HEK293 (cell line): ENCODE data around the gene PDK2.

Experiments used
- CTCF ChIA-PET: fragments of 350-600 bp; formaldehyde crosslinking; extraction: SDS; loops from one replicate; lab custom pipeline; 2021; ENCODE audit warnings: antibody characterized with exemption; lab: Yijun Ruan, JAX
- POLR2A ChIA-PET: fragments of 300-600 bp; formaldehyde crosslinking; extraction: SDS; loops from one replicate; lab custom pipeline; 2020; ENCODE audit warnings: antibody characterized with exemption, inconsistent platforms; lab: Yijun Ruan, JAX
- H3K27ac ChIP-seq: fragments of 200-500 bp; sonication (Bioruptor generic); 2 replicates; pipeline ENCODE4 v1.5.1; 2014; ENCODE audit warnings: low read depth, low read length, control low read depth, inconsistent platforms; ENCODE audit errors: extremely low read depth
- H3K36me3 ChIP-seq, 2 experiments: fragments of 200-500 bp in 1 of 2; sonication (Bioruptor generic) in 1 of 2; 1 replicate in 1 of 2; 2 replicates in 1 of 2; pipeline ENCODE4 v1.5.1; 2014 to 2017; ENCODE audit warnings: inconsistent platforms in 2 of 2, low read length in 2 of 2; ENCODE audit not compliant: control insufficient read depth in 2 of 2, insufficient read depth in 1 of 2
- H3K4me1 ChIP-seq: fragments of 200-500 bp; sonication (Bioruptor generic); 2 replicates; pipeline ENCODE4 v1.5.1; 2014; ENCODE audit warnings: mild to moderate bottlenecking, low read length, inconsistent platforms; ENCODE audit not compliant: control insufficient read depth, insufficient read depth
- H3K4me3 ChIP-seq: 2 replicates; pipeline ENCODE4 v1.5.1; 2011; ENCODE audit warnings: low read depth, mild to moderate bottlenecking, control low read depth, low read length, moderate library complexity
- H3K9me3 ChIP-seq: fragments of 200-500 bp; sonication (Bioruptor generic); 2 replicates; pipeline ENCODE4 v1.5.1; 2014; ENCODE audit warnings: low read depth, low read length, inconsistent platforms; ENCODE audit not compliant: control insufficient read depth, insufficient read depth
- BCL11B ChIP-seq: fragments of 450-650 bp; formaldehyde crosslinking; IDR thresholded peaks from 2 replicates; pipeline ENCODE4 v1.5.1; 2016; ENCODE audit warnings: low read depth, missing biosample characterization, missing genetic modification characterization
- BCL6B ChIP-seq: fragments of 450-650 bp; formaldehyde crosslinking; IDR thresholded peaks from 2 replicates; pipeline ENCODE4 v1.5.1; 2017; ENCODE audit warnings: missing biosample characterization, missing genetic modification characterization
- GFI1B ChIP-seq: fragments of 450-650 bp; formaldehyde crosslinking; IDR thresholded peaks from 2 replicates; pipeline ENCODE4 v1.5.1; 2016; ENCODE audit warnings: missing biosample characterization, missing genetic modification characterization
- KLF10 ChIP-seq: fragments of 450-650 bp; IDR thresholded peaks from 2 replicates; pipeline ENCODE4 v1.5.1; 2018; ENCODE audit warnings: missing biosample characterization, mild to moderate bottlenecking, missing genetic modification characterization
- MEIS1 ChIP-seq: sonication (generic); formaldehyde crosslinking; IDR thresholded peaks from 2 replicates; pipeline ENCODE4 v1.8.1; 2022; ENCODE audit warnings: missing genetic modification reagents, mild to moderate bottlenecking, borderline replicate concordance
- PRDM6 ChIP-seq: fragments of 450-650 bp; formaldehyde crosslinking; IDR thresholded peaks from 2 replicates; pipeline ENCODE4 v1.5.1; 2017; ENCODE audit warnings: missing biosample characterization, missing genetic modification characterization
- SCRT2 ChIP-seq: fragments of 450-650 bp; formaldehyde crosslinking; IDR thresholded peaks from 2 replicates; pipeline ENCODE4 v1.5.1; 2016; ENCODE audit warnings: missing biosample characterization, missing genetic modification characterization
- SP7 ChIP-seq: fragments of 450-650 bp; formaldehyde crosslinking; IDR thresholded peaks from 2 replicates; pipeline ENCODE4 v1.5.1; 2016; ENCODE audit warnings: missing biosample characterization, missing genetic modification characterization
- TCF7L2 ChIP-seq: IDR thresholded peaks from 2 replicates; pipeline ENCODE4 v1.6.1; 2011; ENCODE audit warnings: low read depth, mild to moderate bottlenecking, inconsistent platforms, low read length, moderate library complexity, borderline replicate concordance
- TRIM28 ChIP-seq: IDR thresholded peaks from 2 replicates; pipeline ENCODE4 v1.6.1; 2011; ENCODE audit warnings: low read length, control low read depth, borderline replicate concordance
- ZNF112 ChIP-seq: fragments of 450-650 bp; formaldehyde crosslinking; IDR thresholded peaks from 2 replicates; pipeline ENCODE4 v1.5.0; 2017; ENCODE audit warnings: missing biosample characterization, missing genetic modification characterization
- ZNF214 ChIP-seq: fragments of 450-650 bp; formaldehyde crosslinking; IDR thresholded peaks from 2 replicates; pipeline ENCODE4 v1.5.1; 2017; ENCODE audit warnings: missing biosample characterization, mild to moderate bottlenecking, missing genetic modification characterization, borderline replicate concordance
- ZNF23 ChIP-seq: fragments of 450-650 bp; formaldehyde crosslinking; IDR thresholded peaks from 2 replicates; pipeline ENCODE4 v1.5.1; 2016; ENCODE audit warnings: missing biosample characterization, missing genetic modification characterization, borderline replicate concordance
- ZNF341 ChIP-seq: fragments of 450-650 bp; formaldehyde crosslinking; IDR thresholded peaks from 2 replicates; pipeline ENCODE4; 2016; ENCODE audit warnings: low read depth, missing biosample characterization, missing genetic modification characterization
- ZNF354C ChIP-seq: fragments of 450-650 bp; formaldehyde crosslinking; IDR thresholded peaks from 2 replicates; pipeline ENCODE4 v1.5.1; 2016; ENCODE audit warnings: missing biosample characterization, missing genetic modification characterization, low read depth, borderline replicate concordance
- ZNF404 ChIP-seq: fragments of 450-650 bp; formaldehyde crosslinking; IDR thresholded peaks from 2 replicates; pipeline ENCODE4 v1.5.1; 2017; ENCODE audit warnings: missing biosample characterization, missing genetic modification characterization
- ZNF473 ChIP-seq: fragments of 450-650 bp; formaldehyde crosslinking; IDR thresholded peaks from 2 replicates; pipeline ENCODE4 v1.5.1; 2017; ENCODE audit warnings: missing biosample characterization, missing genetic modification characterization
- ZNF530 ChIP-seq: fragments of 450-650 bp; formaldehyde crosslinking; IDR thresholded peaks from 2 replicates; pipeline ENCODE4 v1.5.1; 2016; ENCODE audit warnings: low read depth, missing biosample characterization, missing genetic modification characterization
- ZNF768 ChIP-seq: fragments of 450-650 bp; formaldehyde crosslinking; IDR thresholded peaks from 2 replicates; pipeline ENCODE4 v1.5.1; 2018; ENCODE audit warnings: missing biosample characterization, mild to moderate bottlenecking, missing genetic modification characterization
- TF ChIP-seq, protein P1 (sequence below): fragments of 450-650 bp; formaldehyde crosslinking; IDR thresholded peaks from 2 replicates; pipeline ENCODE4 v1.5.1; 2016; ENCODE audit warnings: missing biosample characterization, missing genetic modification characterization
- TF ChIP-seq, protein P2 (sequence below): fragments of 450-650 bp; formaldehyde crosslinking; IDR thresholded peaks from 2 replicates; pipeline ENCODE4 v1.5.1; 2016; ENCODE audit warnings: missing biosample characterization, missing genetic modification characterization, borderline replicate concordance
- TF ChIP-seq, protein P3 (sequence below): fragments of 450-650 bp; formaldehyde crosslinking; IDR thresholded peaks from 2 replicates; pipeline ENCODE4 v1.5.1; 2016; ENCODE audit warnings: missing biosample characterization, missing genetic modification characterization

The PDK2 gene

GRCh38 chr17:50090971-50091917 is 3.9 kb upstream of the PDK2 start:
- ChIA-PET POLR2A (no interaction called here), CTCF (interaction anchor here (0.5 to 5.3 kb wide), 12 partner anchors 10 to 206 kb away, joined by 3 to 101 read pairs (median 5); no protein-coding TSS in a partner anchor)
- TF ChIP-seq, protein P1, sequence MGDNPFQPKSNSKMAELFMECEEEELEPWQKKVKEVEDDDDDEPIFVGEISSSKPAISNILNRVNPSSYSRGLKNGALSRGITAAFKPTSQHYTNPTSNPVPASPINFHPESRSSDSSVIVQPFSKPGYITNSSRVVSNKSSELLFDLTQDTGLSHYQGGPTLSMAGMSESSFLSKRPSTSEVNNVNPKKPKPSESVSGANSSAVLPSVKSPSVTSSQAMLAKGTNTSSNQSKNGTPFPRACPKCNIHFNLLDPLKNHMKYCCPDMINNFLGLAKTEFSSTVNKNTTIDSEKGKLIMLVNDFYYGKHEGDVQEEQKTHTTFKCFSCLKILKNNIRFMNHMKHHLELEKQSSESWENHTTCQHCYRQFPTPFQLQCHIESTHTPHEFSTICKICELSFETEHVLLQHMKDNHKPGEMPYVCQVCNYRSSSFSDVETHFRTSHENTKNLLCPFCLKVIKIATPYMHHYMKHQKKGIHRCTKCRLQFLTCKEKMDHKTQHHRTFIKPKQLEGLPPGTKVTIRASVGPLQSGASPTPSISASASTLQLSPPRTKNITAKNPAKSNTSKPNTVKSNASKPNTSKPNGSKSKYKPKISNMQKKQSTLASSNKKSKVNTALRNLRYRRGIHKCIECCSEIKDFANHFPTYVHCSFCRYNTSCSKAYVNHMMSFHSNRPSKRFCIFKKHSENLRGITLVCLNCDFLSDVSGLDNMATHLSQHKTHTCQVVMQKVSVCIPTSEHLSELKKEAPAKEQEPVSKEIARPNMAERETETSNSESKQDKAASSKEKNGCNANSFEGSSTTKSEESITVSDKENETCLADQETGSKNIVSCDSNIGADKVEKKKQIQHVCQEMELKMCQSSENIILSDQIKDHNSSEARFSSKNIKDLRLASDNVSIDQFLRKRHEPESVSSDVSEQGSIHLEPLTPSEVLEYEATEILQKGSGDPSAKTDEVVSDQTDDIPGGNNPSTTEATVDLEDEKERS (tag by site-specific recombination): no peak
- TF ChIP-seq ZNF341: peak; percentile 31
- TF ChIP-seq ZNF112: no peak
- no peak for TF ChIP-seq ZNF214
- no peak for TF ChIP-seq KLF10
- H3K27ac ChIP-seq: no peak overlapping the region
- no peak overlapping the region for H3K4me3 ChIP-seq
- peaks cover 0 to 5% of the 10 kb centered on the region in 2 experiments; a peak in 1 of 3 replicates for H3K36me3 ChIP-seq
- H3K4me1 ChIP-seq: 0 out of 2 replicates have a peak, but pooled peaks cover 2% of the 10 kb centered on the region
- no peaks in the 10 kb centered on the region for H3K9me3 ChIP-seq

DNA sequence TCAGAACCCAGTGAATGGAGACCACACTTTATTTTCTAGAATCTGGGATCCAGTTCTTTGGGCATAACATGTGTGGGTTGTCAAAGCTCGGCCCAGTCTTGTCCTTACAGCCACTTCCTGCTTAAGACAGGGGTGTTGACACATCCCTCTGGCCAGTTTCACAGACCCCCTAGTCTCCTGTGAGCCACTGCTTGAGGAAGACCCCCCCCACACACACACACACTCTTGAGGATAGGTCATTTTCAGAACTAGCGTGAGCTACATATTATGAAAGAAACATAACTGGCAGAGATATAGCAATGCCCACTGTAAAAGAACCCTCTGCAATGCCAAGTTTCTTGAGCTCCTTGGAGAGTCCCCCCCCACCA is 3.2 kb upstream of the PDK2 start:
- Histone ChIP-seq H3K9me3 (no peaks in the 10 kb centered on the region), H3K36me3 (peaks cover 0 to 5% of the 10 kb centered on the region in 2 experiments; a peak in 1 of 3 replicates), H3K27ac (no peak overlapping the region), H3K4me1 (0 out of 2 replicates have a peak, but pooled peaks cover 2% of the 10 kb centered on the region), H3K4me3 (no peak overlapping the region)
- TF ChIP-seq, protein P2, sequence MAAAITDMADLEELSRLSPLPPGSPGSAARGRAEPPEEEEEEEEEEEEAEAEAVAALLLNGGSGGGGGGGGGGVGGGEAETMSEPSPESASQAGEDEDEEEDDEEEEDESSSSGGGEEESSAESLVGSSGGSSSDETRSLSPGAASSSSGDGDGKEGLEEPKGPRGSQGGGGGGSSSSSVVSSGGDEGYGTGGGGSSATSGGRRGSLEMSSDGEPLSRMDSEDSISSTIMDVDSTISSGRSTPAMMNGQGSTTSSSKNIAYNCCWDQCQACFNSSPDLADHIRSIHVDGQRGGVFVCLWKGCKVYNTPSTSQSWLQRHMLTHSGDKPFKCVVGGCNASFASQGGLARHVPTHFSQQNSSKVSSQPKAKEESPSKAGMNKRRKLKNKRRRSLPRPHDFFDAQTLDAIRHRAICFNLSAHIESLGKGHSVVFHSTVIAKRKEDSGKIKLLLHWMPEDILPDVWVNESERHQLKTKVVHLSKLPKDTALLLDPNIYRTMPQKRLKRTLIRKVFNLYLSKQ (tag by site-specific recombination): no peak
- TF ChIP-seq TRIM28: no peak
- TF ChIP-seq MEIS1 (CRISPR knock-in tag): no peak
- TF ChIP-seq ZNF404 (tag by site-specific recombination): no peak
- no peak for TF ChIP-seq SCRT2 (tag by site-specific recombination)
- TF ChIP-seq ZNF354C: no peak
- TF ChIP-seq, protein P3, sequence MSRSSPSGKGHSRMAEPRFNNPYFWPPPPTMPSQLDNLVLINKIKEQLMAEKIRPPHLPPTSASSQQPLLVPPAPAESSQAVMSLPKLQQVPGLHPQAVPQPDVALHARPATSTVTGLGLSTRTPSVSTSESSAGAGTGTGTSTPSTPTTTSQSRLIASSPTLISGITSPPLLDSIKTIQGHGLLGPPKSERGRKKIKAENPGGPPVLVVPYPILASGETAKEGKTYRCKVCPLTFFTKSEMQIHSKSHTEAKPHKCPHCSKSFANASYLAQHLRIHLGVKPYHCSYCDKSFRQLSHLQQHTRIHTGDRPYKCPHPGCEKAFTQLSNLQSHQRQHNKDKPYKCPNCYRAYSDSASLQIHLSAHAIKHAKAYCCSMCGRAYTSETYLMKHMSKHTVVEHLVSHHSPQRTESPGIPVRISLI (tag by site-specific recombination): no peak
- no peak for TF ChIP-seq TCF7L2
- TF ChIP-seq ZNF473 (tag by site-specific recombination): no peak
- TF ChIP-seq SP7: no peak
- TF ChIP-seq BCL6B (tag by site-specific recombination): no peak
- no peak for TF ChIP-seq ZNF768 (tag by site-specific recombination)
- no peak for TF ChIP-seq BCL11B
- no peak for TF ChIP-seq GFI1B (tag by site-specific recombination)
- no peak for TF ChIP-seq ZNF23
- no peak for TF ChIP-seq PRDM6 (tag by site-specific recombination)
- TF ChIP-seq ZNF530: no peak
- TF ChIP-seq ZNF214: no peak
- CTCF ChIA-PET: interaction anchor here (0.5 to 5.3 kb wide), 15 partner anchors 9 to 231 kb away, joined by 3 to 101 read pairs (median 5); no protein-coding TSS in a partner anchor
- POLR2A ChIA-PET: no interaction called here
